ENCODE measurements around the gene DHRS4.

DHRS4 gene

GRCh38 chr14:23953464-23954278, at the start of gene DHRS4:
TSS of gene DHRS4 (plus strand) at chr14:23953770. CDS start at chr14:23953789, 19 bp downstream.
- peak; percentile 81 for DNase-seq

DNA sequence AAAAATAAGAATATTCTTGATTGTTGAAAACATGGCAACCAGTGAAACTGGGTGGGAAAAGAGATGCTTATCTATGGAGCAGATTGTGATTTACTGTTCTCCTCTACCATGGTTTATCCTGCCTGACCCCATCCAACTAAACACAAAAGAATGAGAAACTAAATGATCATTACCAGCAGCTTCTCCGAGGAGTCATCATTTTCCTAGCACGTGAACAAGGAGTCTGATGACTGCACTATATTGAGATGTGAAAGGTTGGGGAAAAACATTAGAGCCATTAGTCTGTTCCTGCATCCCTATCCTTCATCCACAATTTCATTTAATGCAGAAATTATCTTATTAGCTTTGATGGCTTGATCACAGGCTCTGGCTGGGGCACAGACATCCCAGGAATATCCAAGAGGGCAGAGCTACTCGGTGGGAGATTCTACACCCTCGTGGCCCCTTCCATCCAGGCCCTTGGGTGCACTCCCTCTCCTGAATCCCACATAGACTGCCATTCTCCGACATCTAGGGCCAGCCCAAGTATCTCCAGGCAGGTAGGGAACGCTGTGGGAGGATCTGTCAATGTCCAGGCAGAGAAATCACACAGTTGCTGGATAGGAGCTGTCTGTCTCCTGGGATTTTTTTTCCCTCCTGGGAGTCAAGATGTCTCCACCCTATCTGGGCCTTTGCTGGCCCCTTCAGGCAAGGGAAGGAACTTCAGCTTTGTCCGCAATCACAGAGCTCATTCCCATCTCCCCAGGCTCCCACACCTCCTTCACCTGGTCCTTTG, 43.3 kb upstream of the DHRS4 start:
- DNase-seq = peak; percentile 13

DNA sequence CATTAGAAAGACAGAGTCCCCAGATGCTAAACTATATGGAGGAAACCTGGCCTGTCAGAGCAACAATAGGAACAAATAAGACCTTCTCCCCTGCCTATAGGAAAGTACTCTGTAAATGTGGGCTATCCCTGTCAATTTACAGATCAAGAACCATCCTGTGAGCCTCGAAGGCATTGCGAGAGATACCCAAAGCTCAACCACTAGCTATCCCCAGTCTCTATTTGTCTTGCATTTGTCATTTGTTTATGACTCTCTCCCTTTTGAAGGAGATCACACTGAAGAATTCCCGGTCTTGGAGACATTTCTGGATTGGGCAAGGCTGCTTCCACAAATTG, 42.7 kb upstream of the DHRS4 start:
- DNase-seq = no peak

GRCh38 chr14:23915559-23915958, 38.0 kb upstream of the DHRS4 start:
- DNase-seq = no peak

- DNase-seq = no peak
Observed at GRCh38 chr14:23916004-23916403, 37.6 kb upstream of the DHRS4 start.

DNA sequence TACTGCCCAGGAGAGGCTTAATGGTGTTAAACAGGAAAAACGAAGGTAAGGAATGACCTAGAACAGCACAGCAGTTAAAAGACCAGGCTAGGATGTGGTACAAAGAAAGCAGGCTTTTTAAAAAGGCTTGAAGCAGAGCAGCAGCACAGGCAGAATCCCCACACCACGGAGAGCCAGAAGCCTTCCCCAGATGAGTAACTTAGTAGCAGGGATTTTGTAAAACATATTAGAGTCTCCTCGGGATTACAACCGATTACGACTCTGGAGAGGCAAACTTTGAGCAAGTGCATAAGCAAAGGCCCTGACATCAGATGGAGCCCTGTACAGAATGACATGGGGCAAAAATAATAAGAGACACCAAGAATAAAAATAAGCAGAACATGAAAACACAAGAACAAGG, 37.1 kb upstream of the DHRS4 start:
- DNase-seq = no peak

- DNase-seq = no peak
Observed at GRCh38 chr14:23922545-23922944, 31.0 kb upstream of the DHRS4 start.

DNA sequence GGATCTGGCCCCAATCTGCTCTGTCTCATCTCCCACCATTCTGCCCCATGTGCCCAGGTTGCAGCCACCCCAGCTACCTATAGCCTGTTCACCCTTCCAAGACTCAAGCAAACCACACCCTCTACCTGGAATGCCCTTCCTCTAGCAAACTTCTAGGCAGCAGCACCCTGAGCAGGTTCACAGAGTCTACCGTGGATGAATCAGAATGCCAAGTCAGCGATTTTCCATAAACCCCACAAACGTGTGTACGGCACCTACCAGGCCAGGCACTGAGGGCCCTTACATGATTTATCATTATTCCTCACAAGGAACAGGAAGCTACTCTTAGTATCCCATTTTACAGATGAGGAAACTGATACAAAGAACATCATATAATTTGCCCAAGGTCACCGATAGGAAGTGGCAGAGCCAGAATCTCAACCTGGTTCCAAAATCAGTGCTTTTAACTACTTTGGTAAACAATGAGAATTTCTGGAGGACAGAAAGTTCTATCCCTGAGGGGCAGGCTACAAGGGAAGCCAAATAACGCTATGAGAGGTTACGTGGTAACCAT, 28.0 kb upstream of the DHRS4 start:
- no peak for DNase-seq

- no peak for DNase-seq
Observed at GRCh38 chr14:23926543-23926942, 27.0 kb upstream of the DHRS4 start.

- DNase-seq = no peak
Observed at GRCh38 chr14:23929136-23929535, 24.4 kb upstream of the DHRS4 start.

DNA sequence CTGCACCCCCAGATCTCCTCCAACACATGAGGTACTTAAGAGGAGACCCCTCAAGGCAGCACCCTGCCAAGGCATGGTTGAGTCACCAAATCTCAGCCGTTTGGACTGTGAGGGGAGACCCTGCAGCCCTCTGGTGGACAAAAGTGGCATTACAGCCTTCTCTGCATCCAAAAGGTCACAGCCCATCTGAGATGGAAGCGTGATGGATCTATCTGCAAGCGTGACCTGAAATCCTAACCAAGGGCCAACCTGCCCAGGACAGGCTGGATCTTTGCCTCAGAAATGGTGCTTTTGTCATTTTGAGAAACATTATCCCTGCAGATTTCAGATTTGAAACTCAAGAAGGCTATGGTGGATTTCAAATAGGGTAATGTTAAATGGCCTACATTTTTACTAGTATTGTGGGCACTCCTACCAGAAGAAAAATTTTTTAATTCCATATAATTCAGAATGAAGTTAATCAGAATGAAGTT, 23.7 kb upstream of the DHRS4 start:
- peak; percentile 46 for DNase-seq

GRCh38 chr14:23930742-23931141, 22.8 kb upstream of the DHRS4 start:
- DNase-seq = no peak

- DNase-seq = no peak
Observed at GRCh38 chr14:23931721-23932289, 21.8 kb upstream of the DHRS4 start.

GRCh38 chr14:23932639-23933038, 20.9 kb upstream of the DHRS4 start:
- no peak for DNase-seq

- no peak for DNase-seq
Observed at GRCh38 chr14:23933108-23933741, 20.3 kb upstream of the DHRS4 start.

DNA sequence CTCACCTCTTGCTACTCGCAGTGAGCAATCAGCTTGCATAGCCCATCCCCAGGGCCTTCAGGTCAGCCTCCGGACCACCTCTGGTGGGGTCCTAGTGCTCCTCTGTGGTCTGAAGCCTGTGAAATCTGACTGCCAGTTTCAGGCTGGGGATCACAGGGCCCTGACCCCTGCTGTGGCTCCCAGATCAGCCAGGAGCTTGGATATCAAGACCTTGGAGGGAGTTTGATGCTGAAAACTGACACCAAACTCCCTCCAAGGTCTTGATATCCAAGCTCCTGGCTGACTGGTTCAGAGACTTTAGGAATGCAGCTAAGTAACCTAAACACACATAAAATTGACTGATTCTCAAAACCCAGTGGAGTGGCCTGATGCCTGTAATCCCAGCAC, 19.8 kb upstream of the DHRS4 start:
- DNase-seq = no peak

DNA sequence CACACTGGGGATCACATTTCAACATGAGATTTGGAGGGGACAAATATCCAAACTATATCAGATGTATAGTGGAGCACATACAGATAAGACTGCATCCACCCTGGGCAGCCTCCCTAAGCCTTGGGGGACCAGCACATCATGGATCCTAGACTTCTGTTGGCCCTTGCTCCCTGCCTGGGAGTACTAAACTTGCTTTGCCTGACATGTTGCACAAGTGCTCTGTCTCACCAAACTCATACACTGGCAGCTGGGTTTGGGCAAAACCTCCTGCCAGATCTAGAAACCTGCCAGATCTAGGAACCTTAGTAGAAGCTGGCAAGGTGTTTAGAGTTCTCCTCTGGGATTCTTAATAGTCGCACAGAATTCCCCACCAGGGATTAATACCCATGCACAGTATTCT, 18.4 kb upstream of the DHRS4 start:
- DNase-seq = no peak

DNA sequence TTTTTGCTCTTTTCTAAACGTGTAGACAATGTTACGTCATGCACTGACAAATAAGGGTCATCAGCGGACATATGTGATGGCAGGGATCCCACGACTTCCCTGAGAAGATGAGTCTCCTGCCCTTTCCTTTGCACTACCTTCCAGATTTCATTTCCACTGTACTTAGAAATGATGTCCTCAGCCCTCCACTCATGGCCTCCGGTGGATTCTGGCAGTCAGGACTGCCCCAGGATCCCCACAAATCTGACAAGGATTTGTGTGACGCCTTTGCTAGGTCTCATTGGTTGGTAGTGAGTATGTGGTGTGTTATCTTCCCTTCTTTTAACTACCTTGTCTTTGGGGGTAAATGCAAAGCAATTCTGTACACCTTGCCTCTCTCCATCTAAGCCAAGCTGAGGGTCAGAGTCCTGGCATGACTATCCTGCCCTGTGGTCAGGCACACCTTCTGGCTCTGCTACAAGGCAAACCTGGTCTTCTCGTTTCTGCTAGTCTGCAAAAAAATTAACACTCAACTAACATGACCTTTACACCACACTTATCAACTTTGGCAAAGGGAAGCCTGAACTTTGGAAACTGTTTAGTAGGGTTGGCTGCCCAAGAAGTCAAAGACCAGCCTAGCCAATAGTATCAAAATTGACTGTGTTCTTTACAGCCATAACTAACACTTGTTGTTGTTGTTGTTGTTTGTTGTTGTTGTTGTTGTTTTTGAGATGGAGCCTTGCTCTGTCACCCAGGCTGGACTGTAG, 17.3 kb upstream of the DHRS4 start:
- no peak for DNase-seq

DNA sequence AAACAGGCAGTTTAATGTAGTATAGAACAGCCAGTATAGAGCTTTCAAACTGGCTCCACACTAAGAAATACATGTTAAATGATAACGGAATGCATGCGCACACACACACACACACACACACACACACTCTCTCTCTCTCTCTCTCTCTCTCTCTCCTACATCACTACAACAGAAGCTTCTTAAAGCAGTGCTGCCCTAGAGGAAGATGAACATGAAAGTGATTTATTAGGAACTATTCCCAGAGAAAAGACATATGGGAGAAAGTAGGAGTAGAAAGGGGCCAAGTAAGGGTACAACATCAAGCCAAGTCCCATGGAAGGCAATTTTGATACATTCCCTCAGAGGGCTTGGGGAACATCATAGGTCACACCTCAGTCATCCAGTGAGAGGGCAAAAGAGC, 16.4 kb upstream of the DHRS4 start:
- no peak for DNase-seq

GRCh38 chr14:23938823-23939222, 14.7 kb upstream of the DHRS4 start:
- DNase-seq = no peak

GRCh38 chr14:23939607-23940326, 13.8 kb upstream of the DHRS4 start:
- no peak for DNase-seq

- DNase-seq = no peak
Observed at GRCh38 chr14:23941230-23941629, 12.3 kb upstream of the DHRS4 start.
